NCI-H146 treated with DMSO at 0.1 percent for 48 hours (cell line): ENCODE data around the gene TOM1L2.
"Not testable (repeated sequence)": the region's sequence is repeated elsewhere in the genome, so short reads cannot be mapped to it uniquely, and the experiment has no call there.

Source experiments
- DNase-seq: peaks from one replicate; lab custom pipeline; 2025; ENCODE audit not compliant: unreplicated experiment; lab: John Stamatoyannopoulos, UW

TOM1L2 gene

DNA sequence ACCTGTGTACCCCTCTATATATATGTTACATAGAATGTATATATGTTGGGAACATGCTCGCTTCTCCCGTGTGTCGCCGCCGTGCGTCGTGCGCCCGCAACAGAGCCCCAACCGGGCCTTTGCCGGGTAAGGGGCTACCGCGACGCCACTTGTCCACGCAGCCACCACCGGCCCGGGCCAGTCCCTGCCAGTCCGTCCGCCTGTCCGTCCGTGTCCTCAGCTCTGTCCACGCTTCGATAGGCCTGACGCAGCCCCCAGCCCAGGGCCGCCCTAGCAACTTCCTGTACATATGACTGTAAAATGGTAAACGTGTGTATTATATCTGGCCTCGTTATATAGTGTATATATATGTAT lies 161.3 kb downstream of the TOM1L2 start:
- no peak for DNase-seq

- no peak for DNase-seq
Observed at GRCh38 chr17:17810084-17810894, 161.9 kb downstream of the TOM1L2 start.

GRCh38 chr17:17809531-17810083 lies 162.6 kb downstream of the TOM1L2 start:
- DNase-seq = no peak

DNA sequence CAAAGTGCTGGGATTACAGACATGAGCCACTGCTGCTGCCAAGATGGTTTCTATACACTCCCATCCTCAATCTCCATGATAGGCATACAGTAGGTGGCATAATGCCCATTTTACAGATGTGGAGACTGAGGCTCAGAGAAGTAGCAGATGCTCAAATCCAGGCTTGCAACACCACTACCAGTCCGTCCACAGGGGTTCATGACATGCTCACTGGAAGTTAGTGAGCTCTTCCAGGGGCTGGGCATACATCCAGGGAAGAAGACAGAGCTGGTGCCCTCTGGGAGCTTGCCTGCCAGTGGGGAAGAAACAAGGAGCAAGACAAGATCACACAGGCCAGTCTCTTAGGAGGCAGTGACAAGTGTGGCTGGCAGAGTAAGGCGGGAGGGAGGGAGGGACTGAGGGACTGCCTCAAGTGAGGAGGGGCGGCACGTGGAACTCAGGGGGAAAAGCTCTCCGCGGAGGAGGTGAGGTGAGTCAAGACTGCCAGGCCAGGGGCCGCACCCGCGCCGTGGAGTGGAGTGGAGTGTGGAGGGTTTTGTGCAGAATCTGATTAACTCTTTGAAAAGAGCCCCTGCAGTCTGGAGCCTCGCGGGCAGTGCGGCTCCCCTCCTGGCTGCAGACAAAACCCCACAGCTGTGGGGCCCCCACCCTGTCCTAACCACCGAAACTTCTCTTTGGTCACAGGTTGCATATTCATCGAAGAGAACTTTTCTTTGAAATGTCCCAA lies 163.3 kb downstream of the TOM1L2 start:
- no peak for DNase-seq

- DNase-seq = not testable (repeated sequence)
Observed at GRCh38 chr17:17808200-17808599, 164.0 kb downstream of the TOM1L2 start.

DNA sequence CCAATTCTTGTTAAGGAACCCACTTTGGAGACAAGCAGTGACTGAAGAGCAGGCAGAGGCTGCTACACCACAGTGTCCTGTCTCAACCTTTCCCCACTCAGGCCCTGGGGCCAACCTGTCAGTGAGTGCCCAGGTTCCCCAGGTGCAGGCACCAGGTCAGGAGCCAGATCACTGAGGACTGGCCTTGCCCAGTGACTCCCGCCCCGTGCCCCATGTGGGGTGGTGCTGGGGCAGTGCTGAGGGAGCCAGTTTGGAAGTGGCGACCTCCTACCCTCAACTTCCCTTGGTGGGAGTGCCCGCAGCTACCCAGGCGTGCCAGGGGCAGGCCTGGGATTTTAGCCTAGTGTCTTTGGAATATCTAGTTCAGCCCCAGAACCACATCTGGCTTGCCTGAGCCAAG lies 164.8 kb downstream of the TOM1L2 start:
- DNase-seq = no peak

DNA sequence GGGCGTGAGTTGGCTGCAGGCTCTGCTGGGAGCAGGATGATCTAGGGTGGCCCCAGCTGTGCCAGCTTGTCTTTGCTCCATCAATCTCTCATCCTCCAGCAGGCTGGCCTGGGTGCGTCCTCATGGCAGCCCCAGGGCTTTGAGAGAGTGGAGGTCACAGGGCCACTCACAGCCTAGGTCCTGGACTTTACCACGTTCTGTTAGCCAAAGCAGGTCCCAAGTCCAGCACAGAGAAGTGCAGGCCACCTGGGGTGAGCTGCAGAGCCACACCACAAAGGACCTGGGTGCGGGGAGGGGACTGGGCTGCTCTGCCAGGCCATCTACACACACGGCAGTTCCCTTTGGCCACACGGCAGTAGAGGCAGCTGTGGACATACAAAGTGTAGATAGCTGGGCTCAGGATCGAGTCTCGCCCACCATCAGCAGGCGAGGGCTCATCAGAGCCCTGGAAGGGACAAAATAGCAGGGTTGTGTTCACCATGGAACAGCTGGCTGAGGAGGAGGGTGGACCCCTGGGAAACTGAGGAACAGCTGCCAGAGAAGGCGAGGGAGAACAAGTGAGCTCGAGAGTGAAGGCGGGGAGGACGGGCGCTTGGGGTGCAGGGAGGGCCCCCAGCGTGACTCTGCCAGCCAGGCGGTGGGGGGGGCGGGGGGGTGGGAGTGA lies 165.5 kb downstream of the TOM1L2 start:
- DNase-seq = no peak

DNA sequence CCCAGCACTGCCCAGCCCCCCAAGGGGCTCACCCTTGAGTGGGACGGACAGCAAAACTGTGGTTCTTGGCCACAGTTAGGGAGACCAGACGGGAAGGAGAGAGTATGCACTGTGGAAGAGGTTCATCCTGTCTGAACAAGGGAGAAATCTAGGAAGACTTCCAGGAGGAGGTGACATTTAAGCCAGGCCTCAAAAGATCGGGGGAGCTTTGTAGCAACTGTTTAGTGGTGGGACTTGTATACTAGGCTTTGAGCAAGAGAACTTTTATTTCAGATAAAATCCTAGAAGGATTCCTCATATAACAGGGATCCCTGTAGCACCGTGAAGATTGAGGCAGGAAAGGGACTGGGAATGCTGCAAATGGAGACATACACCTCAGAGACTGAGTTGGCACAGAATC lies 166.2 kb downstream of the TOM1L2 start:
- no peak for DNase-seq

- DNase-seq = no peak
Observed at GRCh38 chr17:17805575-17805974, 166.6 kb downstream of the TOM1L2 start.

DNA sequence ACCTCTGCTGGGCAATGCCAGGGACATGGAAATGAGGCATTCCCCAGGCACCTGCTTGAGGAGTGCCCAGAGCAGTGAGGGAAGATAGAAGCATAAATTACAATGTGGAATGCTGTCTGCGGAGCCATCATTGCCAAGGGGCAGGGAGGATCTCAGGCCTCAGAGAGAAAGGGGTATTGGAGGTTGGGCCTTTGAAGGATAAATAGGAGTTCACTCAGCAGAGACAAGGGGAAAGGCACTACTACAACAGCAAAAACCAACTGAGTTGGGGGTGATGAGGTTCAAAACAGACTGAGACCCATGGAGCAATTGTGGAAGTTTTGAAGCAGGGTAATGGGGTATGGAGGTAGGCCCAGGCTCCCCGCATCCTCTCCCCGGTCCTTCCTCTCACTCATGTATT lies 168.2 kb downstream of the TOM1L2 start:
- DNase-seq = no peak

GRCh38 chr17:17801800-17802481 lies 170.3 kb downstream of the TOM1L2 start:
- DNase-seq = no peak

DNA sequence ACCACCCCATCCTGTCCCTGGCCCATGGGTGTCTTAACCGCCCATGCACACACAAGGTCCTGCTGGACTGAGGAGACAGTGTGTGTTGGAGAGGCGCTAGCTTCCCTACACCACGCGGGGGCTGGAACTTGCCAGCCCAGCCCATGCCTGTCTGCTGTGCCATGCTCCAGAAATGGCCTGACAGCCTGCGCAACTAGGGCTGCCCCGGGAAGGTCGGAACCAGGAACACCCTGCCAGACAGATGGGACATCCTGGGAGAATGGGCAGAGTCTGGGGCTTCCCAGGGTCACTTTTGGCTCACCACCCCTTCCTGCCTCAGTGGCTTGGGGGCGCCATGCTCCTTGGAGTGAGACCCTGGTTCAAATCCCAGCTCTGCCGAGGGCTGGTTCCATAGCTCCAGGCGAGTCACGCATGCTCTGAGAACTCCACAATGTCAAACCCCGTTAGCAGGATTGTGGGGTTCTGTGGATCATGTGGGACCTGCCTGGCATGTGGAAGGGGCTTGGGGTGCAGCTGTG lies 171.6 kb downstream of the TOM1L2 start:
- no peak for DNase-seq

DNA sequence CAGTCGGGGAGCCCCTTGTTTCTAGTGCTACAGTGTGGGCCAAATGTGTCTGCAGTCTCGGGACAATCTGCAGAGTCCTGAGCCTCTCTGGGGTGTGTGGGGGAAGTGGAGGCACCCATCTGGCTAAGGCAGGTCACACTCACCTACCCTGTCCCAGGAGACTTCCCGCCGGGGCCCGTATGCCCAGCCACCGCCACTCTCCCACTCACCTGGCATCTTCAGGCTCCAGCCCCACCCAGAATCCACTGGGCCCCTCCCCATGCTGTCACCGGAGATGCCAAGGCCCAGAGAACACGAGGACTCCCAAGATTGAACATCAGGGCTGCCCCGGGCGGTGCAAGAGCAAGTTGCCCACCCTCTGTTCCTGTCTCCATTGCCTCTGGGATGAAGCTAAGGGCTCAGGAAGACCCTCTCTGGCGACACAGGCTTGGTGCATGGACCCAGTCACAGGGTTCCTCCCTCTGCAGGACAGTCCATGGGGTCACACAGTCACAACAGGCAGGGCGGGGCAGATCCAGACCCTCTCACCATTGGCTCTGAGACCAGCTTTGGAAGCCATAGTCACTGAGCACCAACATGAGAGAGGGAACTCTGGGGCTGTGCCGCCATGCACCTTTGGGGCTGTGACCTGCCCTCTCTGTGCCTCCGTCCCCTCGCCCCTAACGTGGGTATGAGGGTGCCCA lies 173.5 kb downstream of the TOM1L2 start:
- DNase-seq = no peak

- DNase-seq = no peak
Observed at GRCh38 chr17:17798010-17798556, 174.1 kb downstream of the TOM1L2 start.

DNA sequence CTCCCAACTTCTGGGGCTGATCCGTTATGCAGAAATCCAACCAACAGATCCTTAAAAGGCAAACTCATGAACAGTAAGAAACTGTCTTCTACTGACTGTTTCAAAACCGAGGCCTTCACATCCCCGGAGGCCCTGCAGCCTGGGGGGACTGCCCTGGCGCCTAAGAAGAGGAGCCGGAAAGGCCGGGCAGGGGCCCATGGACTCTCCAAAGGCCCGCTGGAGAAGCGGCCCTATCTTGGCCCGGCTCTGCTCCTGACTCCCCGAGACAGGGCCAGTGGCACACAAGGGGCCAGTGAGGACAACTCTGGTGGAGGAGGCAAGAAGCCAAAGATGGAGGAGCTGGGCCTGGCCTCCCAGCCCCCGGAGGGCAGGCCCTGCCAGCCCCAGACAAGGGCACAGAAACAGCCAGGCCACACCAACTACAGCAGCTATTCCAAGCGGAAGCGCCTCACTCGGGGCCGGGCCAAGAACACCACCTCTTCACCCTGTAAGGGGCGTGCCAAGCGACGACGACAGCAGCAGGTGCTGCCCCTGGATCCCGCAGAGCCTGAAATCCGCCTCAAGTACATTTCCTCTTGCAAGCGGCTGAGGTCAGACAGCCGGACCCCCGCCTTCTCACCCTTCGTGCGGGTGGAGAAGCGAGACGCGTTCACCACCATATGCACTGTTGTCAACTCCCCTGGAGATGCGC lies 174.9 kb downstream of the TOM1L2 start:
- no peak for DNase-seq

GRCh38 chr17:17796787-17797061 lies 175.5 kb downstream of the TOM1L2 start:
- DNase-seq = no peak

DNA sequence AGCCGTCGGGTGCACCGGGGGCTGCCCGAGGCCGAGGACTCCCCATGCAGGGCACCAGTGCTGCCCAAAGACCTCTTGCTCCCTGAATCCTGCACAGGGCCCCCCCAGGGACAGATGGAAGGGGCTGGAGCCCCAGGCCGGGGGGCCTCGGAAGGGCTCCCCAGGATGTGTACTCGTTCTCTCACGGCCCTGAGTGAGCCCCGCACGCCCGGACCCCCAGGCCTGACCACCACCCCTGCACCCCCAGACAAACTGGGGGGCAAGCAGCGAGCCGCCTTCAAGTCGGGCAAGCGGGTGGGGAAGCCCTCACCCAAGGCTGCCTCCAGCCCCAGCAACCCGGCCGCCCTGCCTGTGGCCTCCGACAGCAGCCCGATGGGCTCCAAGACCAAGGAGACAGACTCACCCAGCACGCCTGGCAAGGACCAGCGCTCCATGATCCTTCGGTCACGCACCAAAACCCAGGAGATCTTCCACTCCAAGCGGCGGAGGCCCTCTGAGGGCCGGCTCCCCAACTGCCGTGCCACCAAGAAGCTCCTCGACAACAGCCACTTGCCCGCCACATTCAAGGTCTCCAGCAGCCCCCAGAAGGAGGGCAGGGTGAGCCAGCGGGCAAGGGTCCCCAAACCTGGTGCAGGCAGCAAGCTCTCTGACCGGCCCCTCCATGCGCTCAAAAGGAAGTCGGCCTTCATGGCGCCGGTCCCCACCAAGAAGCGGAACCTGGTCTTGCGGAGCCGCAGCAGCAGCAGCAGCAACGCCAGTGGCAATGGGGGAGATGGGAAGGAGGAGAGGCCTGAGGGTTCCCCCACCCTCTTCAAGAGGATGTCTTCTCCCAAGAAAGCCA lies 176.0 kb downstream of the TOM1L2 start:
- no peak for DNase-seq

DNA sequence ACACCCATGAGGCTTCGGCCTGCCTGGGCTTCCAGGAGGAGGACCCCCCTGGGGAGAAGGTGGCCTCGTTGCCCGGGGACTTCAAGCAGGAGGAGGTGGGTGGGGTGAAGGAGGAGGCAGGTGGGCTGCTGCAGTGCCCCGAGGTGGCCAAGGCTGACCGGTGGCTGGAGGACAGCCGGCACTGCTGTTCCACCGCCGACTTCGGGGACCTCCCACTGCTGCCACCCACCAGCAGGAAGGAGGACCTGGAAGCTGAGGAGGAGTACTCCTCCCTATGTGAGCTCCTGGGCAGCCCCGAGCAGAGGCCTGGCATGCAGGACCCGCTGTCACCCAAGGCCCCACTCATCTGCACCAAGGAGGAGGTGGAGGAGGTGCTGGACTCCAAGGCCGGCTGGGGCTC lies 176.9 kb downstream of the TOM1L2 start:
- DNase-seq = no peak

DNA sequence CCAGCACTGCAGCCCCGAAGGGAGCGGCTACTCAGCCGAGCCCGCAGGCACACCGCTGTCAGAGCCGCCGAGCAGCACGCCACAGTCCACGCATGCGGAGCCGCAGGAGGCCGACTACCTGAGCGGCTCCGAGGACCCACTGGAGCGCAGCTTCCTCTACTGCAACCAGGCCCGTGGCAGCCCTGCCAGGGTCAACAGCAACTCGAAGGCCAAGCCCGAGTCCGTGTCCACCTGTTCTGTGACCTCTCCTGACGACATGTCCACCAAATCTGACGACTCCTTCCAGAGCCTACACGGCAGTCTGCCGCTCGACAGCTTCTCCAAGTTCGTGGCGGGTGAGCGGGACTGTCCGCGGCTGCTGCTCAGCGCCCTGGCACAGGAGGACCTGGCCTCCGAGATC lies 177.8 kb downstream of the TOM1L2 start:
- no peak for DNase-seq
